Esophagus muscularis mucosa (tissue), 4 donors: Measurements from ENCODE around the gene UST. TPM values are rescaled to one million over a fixed set of nuclear protein-coding genes. Genes with fewer than 3 reads are reported as not detected.

ENCODE experiments used
- DNase-seq: peaks from one replicate; pipeline ENCODE4 v3.0.0-alpha.2; 2017; ENCODE audit errors: extremely low spot score
- H3K27ac ChIP-seq, 4 donors: fragments of 200-600 bp; sonication (generic); replicated peaks in 1 of 4; 1 replicate in 3 of 4; 2 replicates in 1 of 4; pipeline ENCODE4 v1.5.1; 2016 to 2019; ENCODE audit warnings: mild to moderate bottlenecking in 1 of 4
- H3K27me3 ChIP-seq, 4 donors: fragments of 200-600 bp; sonication (generic); one replicate each; pipeline versions ENCODE4 v1.5.1 to v1.6.0; 2016 to 2019
- H3K36me3 ChIP-seq, 4 donors: fragments of 200-600 bp; sonication (generic); one replicate each; pipeline ENCODE4 v1.5.1; 2016 to 2019
- H3K4me1 ChIP-seq, 4 donors: fragments of 200-600 bp; sonication (generic); one replicate each; pipeline ENCODE4 v1.5.1; 2016 to 2019
- H3K4me3 ChIP-seq, 4 donors: fragments of 200-600 bp; sonication (generic); 1 replicate in 2 of 4; 2 replicates in 2 of 4; pipeline ENCODE4 v1.5.1; 2016 to 2019; ENCODE audit warnings: mild to moderate bottlenecking in 4 of 4, moderate library complexity in 1 of 4
- H3K9me3 ChIP-seq, 4 donors: fragments of 200-600 bp; sonication (generic); 1 replicate in 3 of 4; 2 replicates in 1 of 4; pipeline ENCODE4 v1.5.1; 2016 to 2019
- EP300 ChIP-seq: sonication (generic); formaldehyde crosslinking; IDR thresholded peaks from one replicate; pipeline ENCODE4 v1.6.1; 2017; ENCODE audit warnings: antibody characterized with exemption
- POLR2A ChIP-seq: fragments of 450-650 bp; IDR thresholded peaks from one replicate; pipeline ENCODE4 v1.6.1; 2017; ENCODE audit warnings: antibody characterized with exemption, moderate library complexity, mild to moderate bottlenecking, low read depth
- POLR2AphosphoS5 ChIP-seq, 2 donors: sonication (generic); formaldehyde crosslinking; IDR thresholded peaks; one replicate each; pipeline ENCODE4 v1.6.1; 2017; ENCODE audit warnings: antibody characterized with exemption in 2 of 2
- WGBS: methylation state at CpG from one replicate; pipeline ENCODE4 v1.1.5; 2018; 5-methylcytosine and 5-hydroxymethylcytosine counted together
- intact Hi-C: fragments of 100-400 bp; cut with DNase I; formaldehyde crosslinking; loops from one replicate; pipeline ENCODE4 v1.15.1; 2023
- total RNA-seq, 4 donors: library from RNA; depleted of rRNA; stranded (reverse); fragments of >200 nt; gene quantifications; one replicate each; pipeline versions ENCODE4 v1.1.0 to v1.2.1, GENCODE V29; 2016
- TF ChIP-seq, protein P1 (sequence below), 3 experiments: fragments of 200-600 bp in 2 of 3; fragments of 450-650 bp in 1 of 3; sonication (generic) in 2 of 3; IDR thresholded peaks; one replicate each; pipeline ENCODE4 v1.5.1; 2017 to 2019; ENCODE audit warnings: antibody characterized with exemption in 3 of 3, mild to moderate bottlenecking in 2 of 3, moderate library complexity in 1 of 3

UST gene
- total RNA-seq, 4 donors from 2014 or later, result 29.1 to 46.3 (median 32.4) TPM

GRCh38 chr6:148738946-148739821 is 7.6 kb upstream of the UST start:
- Histone ChIP-seq H3K36me3 (no peaks in the 10 kb centered on the region), H3K27ac (no peak overlapping the region), H3K4me3 (no peak overlapping the region), H3K9me3 (no peaks in the 10 kb centered on the region), H3K4me1 (peaks cover 0 to 9% (median 6%) of the 10 kb centered on the region in 4 donors), H3K27me3 (no peaks in the 10 kb centered on the region)
- WGBS, result 96% methylated on average over 14 of the region's 14 CpGs
- TF ChIP-seq POLR2AphosphoS5 (IDR thresholded peaks at IDR 0.05) (no peak), EP300 (no peak), POLR2A (no peak)
- TF ChIP-seq, protein P1, sequence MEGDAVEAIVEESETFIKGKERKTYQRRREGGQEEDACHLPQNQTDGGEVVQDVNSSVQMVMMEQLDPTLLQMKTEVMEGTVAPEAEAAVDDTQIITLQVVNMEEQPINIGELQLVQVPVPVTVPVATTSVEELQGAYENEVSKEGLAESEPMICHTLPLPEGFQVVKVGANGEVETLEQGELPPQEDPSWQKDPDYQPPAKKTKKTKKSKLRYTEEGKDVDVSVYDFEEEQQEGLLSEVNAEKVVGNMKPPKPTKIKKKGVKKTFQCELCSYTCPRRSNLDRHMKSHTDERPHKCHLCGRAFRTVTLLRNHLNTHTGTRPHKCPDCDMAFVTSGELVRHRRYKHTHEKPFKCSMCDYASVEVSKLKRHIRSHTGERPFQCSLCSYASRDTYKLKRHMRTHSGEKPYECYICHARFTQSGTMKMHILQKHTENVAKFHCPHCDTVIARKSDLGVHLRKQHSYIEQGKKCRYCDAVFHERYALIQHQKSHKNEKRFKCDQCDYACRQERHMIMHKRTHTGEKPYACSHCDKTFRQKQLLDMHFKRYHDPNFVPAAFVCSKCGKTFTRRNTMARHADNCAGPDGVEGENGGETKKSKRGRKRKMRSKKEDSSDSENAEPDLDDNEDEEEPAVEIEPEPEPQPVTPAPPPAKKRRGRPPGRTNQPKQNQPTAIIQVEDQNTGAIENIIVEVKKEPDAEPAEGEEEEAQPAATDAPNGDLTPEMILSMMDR (IDR thresholded peaks at IDR 0.05), result no peak
- DNase-seq, result no peak
- intact Hi-C loops, result no loop called here

DNA sequence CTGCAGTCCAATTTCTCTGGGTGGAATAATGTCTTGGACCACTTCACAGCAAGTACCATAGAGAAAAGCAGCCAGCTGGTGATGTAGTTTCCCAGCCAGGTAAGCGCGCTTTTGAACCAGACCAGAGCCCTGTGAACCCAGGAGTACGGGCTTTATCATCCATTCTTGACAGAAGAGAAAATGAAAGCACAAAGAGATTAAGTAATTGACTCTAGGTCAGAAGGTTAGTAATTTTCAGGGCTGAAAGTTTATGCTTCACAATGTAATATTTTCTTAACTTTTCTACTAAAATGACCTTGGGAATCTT is 7.1 kb upstream of the UST start:
- no peak for TF ChIP-seq POLR2A
- no peak for TF ChIP-seq EP300
- TF ChIP-seq, protein P1 (IDR thresholded peaks at IDR 0.05), result no peak
- TF ChIP-seq POLR2AphosphoS5 (IDR thresholded peaks at IDR 0.05), result no peak
- no peaks in the 10 kb centered on the region for H3K27me3 ChIP-seq
- no peak overlapping the region for H3K27ac ChIP-seq
- H3K36me3 ChIP-seq, result no peaks in the 10 kb centered on the region
- H3K4me1 ChIP-seq, result peaks cover 0 to 9% (median 6%) of the 10 kb centered on the region in 4 donors
- no peak overlapping the region for H3K4me3 ChIP-seq
- 76% methylated on average over 3 of the region's 3 CpGs for WGBS
- DNase-seq, result no peak
- no peaks in the 10 kb centered on the region for H3K9me3 ChIP-seq
- intact Hi-C loops, result no loop called here

- TF ChIP-seq EP300, result no peak
- TF ChIP-seq, protein P1 (IDR thresholded peaks at IDR 0.05), result no peak
- no peak for TF ChIP-seq POLR2A
- no peak for TF ChIP-seq POLR2AphosphoS5 (IDR thresholded peaks at IDR 0.05)
- Histone ChIP-seq H3K4me3 (no peak overlapping the region), H3K27me3 (no peaks in the 10 kb centered on the region), H3K27ac (no peak overlapping the region), H3K9me3 (no peaks in the 10 kb centered on the region), H3K36me3 (no peaks in the 10 kb centered on the region), H3K4me1 (peaks cover under 1 to 32% (median 28%) of the 10 kb centered on the region in 4 donors)
- DNase-seq, result no peak
- intact Hi-C loops, result no loop called here
- 84% methylated on average over 4 of the region's 4 CpGs for WGBS
Measured at GRCh38 chr6:148743476-148743875, 3.4 kb upstream of the UST start.

DNA sequence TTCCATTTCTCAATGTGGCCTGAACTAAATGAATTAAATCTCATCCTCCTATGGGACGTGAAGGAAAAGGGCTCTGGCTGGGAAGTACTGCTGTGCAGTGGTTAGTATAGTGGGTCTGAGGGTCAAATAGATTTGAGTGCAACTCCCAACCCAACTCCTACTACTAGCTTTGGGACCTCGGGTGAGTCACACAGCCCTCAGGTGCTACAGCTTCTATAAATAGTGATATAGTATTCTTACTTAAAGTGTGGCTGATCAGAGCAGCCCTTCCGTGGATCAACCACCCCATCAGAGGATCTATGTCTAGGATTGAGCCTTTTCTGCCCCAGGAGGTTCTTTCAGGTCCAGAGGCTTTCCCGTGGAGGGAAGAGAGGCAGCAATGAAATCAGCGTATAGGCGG is 904 bp upstream of the UST start:
- peak overlapping the region; percentile 70 to 95 (median 84) for H3K4me3 ChIP-seq
- no peaks in the 10 kb centered on the region for H3K27me3 ChIP-seq
- peaks cover 6 to 37% (median 33%) of the 10 kb centered on the region in 4 donors for H3K4me1 ChIP-seq
- no peaks in the 10 kb centered on the region for H3K9me3 ChIP-seq
- no peak for TF ChIP-seq POLR2AphosphoS5 (IDR thresholded peaks at IDR 0.05)
- no peak for TF ChIP-seq EP300
- TF ChIP-seq, protein P1 (IDR thresholded peaks at IDR 0.05), result no peak
- TF ChIP-seq POLR2A, result no peak
- intact Hi-C loops, result loop anchor here (5.0 kb wide), 1 partner anchor 169 kb away; no protein-coding TSS in a partner anchor
- no peak for DNase-seq
- H3K27ac ChIP-seq, result peak overlapping the region; percentile 83 to 92 (median 90)
- WGBS, result 17% methylated on average over 6 of the region's 6 CpGs
- H3K36me3 ChIP-seq, result no peaks in the 10 kb centered on the region
